CD1c-positive myeloid dendritic cell (primary cell): ENCODE measurements around the gene NDUFB7.
"Not testable (repeated sequence)": the region's sequence is repeated elsewhere in the genome, so short reads cannot be mapped to it uniquely, and the experiment has no call there.

Experiments
- DNase-seq: peaks from one replicate; pipeline ENCODE4 v3.0.0-alpha.2; 2016; ENCODE audit errors: extremely low spot score

Gene NDUFB7

GRCh38 chr19:14570864-14571527 is 870 bp downstream of the NDUFB7 start:
- DNase-seq = no peak

GRCh38 chr19:14567079-14567478 is 4.8 kb downstream of the NDUFB7 start:
- DNase-seq = no peak

GRCh38 chr19:14566712-14567077 is 5.2 kb downstream of the NDUFB7 start:
- no peak for DNase-seq

GRCh38 chr19:14565765-14566711 is 5.8 kb downstream of the NDUFB7 start:
- no peak for DNase-seq

GRCh38 chr19:14565298-14565679 is 6.6 kb downstream of the NDUFB7 start:
- no peak for DNase-seq

GRCh38 chr19:14564652-14565297 is 7.1 kb downstream of the NDUFB7 start:
- not testable (repeated sequence) for DNase-seq

GRCh38 chr19:14563989-14564651 is 7.7 kb downstream of the NDUFB7 start:
- DNase-seq = peak; percentile 16

GRCh38 chr19:14563590-14563926 is 8.3 kb downstream of the NDUFB7 start:
- no peak for DNase-seq

- DNase-seq = no peak
Measured at GRCh38 chr19:14562660-14563589, 8.9 kb downstream of the NDUFB7 start.

- DNase-seq = no peak
Measured at GRCh38 chr19:14561847-14562351, 10.0 kb downstream of the NDUFB7 start.

GRCh38 chr19:14561249-14561648 is 10.6 kb downstream of the NDUFB7 start:
- DNase-seq = no peak

GRCh38 chr19:14560776-14561108 is 11.1 kb downstream of the NDUFB7 start:
- DNase-seq = no peak

GRCh38 chr19:14559916-14560775 is 11.7 kb downstream of the NDUFB7 start:
- DNase-seq = no peak

- no peak for DNase-seq
Measured at GRCh38 chr19:14558370-14559066, 13.3 kb downstream of the NDUFB7 start.

- peak; percentile 83 for DNase-seq
Measured at GRCh38 chr19:14556662-14557188, 15.1 kb downstream of the NDUFB7 start.

GRCh38 chr19:14555918-14556661 is 15.8 kb downstream of the NDUFB7 start:
- no peak for DNase-seq

- DNase-seq = no peak
Measured at GRCh38 chr19:14554382-14554812, 17.5 kb downstream of the NDUFB7 start.

- DNase-seq = no peak
Measured at GRCh38 chr19:14553939-14554243, 18.0 kb downstream of the NDUFB7 start.
